K562 (cell line): ENCODE results near the gene KLHDC10. TPM values are rescaled to one million over a fixed set of nuclear protein-coding genes. Genes with fewer than 3 reads are reported as not detected.

ENCODE experiments used
- CHD1 ChIP-seq: fragments of 200-600 bp; sonication (generic); IDR thresholded peaks from one replicate; pipeline ENCODE4 v1.6.1; 2012; ENCODE audit warnings: mild to moderate bottlenecking, moderate library complexity, low read length, inconsistent platforms
- HDAC8 ChIP-seq: fragments of 450-650 bp; IDR thresholded peaks from 2 replicates; pipeline ENCODE4 v1.6.1; 2016; ENCODE audit warnings: mild to moderate bottlenecking, missing genetic modification characterization, moderate library complexity, missing compliant biosample characterization
- KAT2B ChIP-seq: IDR thresholded peaks from one replicate; pipeline ENCODE4 v1.6.1; 2012; ENCODE audit warnings: low read depth, mild to moderate bottlenecking, control low read depth, inconsistent platforms, low read length, moderate library complexity
- NFXL1 ChIP-seq: fragments of 450-650 bp; formaldehyde crosslinking; IDR thresholded peaks from 2 replicates; pipeline ENCODE4 v1.4.0; 2021; ENCODE audit warnings: mild to moderate bottlenecking
- RBM22 ChIP-seq: fragments of 200-400 bp; formaldehyde crosslinking; IDR thresholded peaks from 2 replicates; pipeline ENCODE4 v1.6.1; 2018; ENCODE audit warnings: low read length, low read depth; ENCODE audit not compliant: poor library complexity, severe bottlenecking
- SIN3A ChIP-seq, 2 experiments: fragments of 150-350 bp in 1 of 2; IDR thresholded peaks; 2 replicates each; pipeline ENCODE4 v1.6.1; 2011 to 2016; ENCODE audit warnings: borderline replicate concordance in 2 of 2, low read depth in 2 of 2, low read length in 2 of 2, mild to moderate bottlenecking in 2 of 2, moderate library complexity in 2 of 2; ENCODE audit not compliant: control insufficient read depth in 1 of 2
- ZNF232 ChIP-seq: sonication (generic); formaldehyde crosslinking; IDR thresholded peaks from 2 replicates; pipeline ENCODE4 v1.8.0; 2022; ENCODE audit warnings: mild to moderate bottlenecking, missing genetic modification reagents
- ZNF584 ChIP-seq: fragments of 200-800 bp; sonication (Bioruptor generic); IDR thresholded peaks from 2 replicates; pipeline ENCODE4 v1.6.1; 2016; ENCODE audit warnings: low read depth, mild to moderate bottlenecking, missing genetic modification characterization, missing compliant biosample characterization
- polyA plus RNA-seq, 8 experiments: library from polyadenylated mRNA; depleted of rRNA in 4 of 8; stranded (reverse) in 5 of 8; unstranded in 3 of 8; fragments of >200 nt; fragmentation: Nextera tagmentation in 2 of 8; fragmentation: Illumina TruSeq in 1 of 8; extraction: Ambion mirVana in 2 of 8; extraction: Trizol in 1 of 8; gene quantifications; 2 replicates each; pipeline versions ENCODE4 v1.2.1 to v1.2.3, GENCODE V29; 2011 to 2014; ENCODE audit warnings: inconsistent platforms in 1 of 8, missing spikeins in 1 of 8
- total RNA-seq, 7 experiments: library from RNA; depleted of rRNA in 6 of 7; stranded (reverse); fragments of >200 nt in 6 of 7; fragmentation: Illumina TruSeq in 2 of 7; extraction: Trizol in 2 of 7; gene quantifications; 2 replicates each; pipeline versions ENCODE4 v1.2.1 to v1.2.3, GENCODE V29; 2011 to 2021; ENCODE audit warnings: low replicate concordance in 1 of 7
- TF ChIP-seq, protein P1 (sequence below): fragments of 200-600 bp; sonication (generic); IDR thresholded peaks from one replicate; pipeline ENCODE4 v1.6.1; 2012; ENCODE audit warnings: mild to moderate bottlenecking, low read depth, low read length, inconsistent platforms
- TF ChIP-seq, protein P2 (sequence below): IDR thresholded peaks from 2 replicates; pipeline ENCODE4 v1.6.1; 2011; ENCODE audit not compliant: insufficient read length; ENCODE audit errors: extremely low read depth
- TF ChIP-seq, protein P3 (sequence below): fragments of 250-450 bp; sonication (Bioruptor Pico); IDR thresholded peaks from 2 replicates; pipeline ENCODE4 v1.4.0; 2020; ENCODE audit warnings: mild to moderate bottlenecking, moderate library complexity

KLHDC10 gene
- total and polyA plus RNA-seq, 9 of the 15 experiments (the other 6 are each of a cell fraction or from before 2014, with no cell fraction given), result 9.8 to 80.5 (median 31.4) TPM

DNA sequence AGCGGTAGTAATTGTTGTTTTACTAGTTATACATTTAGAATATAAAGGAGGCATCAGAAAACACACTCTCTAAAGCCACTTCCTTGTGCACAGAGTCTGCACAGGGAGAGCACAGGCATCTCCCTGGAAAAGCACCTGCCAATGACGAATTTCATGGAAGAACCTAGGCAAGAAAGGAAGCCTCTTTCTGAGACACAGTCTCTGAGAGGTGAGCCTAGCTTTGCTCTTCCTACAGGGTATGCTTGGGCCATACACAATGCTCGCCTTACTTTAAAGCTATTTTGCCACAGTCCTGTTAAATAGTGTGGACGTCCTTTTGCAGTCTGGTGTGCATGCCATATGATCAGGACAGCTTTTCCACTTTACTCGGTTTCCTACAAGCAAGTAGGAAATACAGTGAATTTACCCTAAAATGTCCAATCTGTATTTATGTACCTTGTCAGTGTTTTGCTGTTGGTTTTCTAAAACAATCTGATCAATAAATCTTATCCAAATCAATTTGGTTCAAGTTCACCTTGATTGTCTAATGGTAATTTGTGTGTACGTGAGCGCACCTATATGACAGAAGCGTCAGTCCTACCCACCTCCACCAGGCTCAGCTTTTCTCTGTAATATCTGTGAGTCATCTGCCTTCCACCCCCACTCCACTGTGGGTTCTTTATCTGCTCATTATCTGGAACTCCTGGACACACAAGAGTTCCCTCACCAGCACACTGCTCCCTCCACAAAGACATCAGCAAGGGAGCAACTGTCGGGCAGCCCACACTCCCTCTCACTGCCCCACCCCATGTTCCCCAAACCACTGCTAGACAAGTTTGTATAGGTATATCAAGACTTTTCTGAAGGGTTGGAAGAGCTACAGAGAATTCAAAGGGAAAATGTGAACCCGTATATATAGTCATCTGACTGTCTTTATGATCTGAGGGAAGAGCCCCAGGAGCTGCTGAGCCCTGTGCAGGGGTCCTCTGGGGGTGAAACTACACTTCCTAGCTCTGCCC is 65.2 kb downstream of the KLHDC10 start (continued):
- TF ChIP-seq, protein P1, sequence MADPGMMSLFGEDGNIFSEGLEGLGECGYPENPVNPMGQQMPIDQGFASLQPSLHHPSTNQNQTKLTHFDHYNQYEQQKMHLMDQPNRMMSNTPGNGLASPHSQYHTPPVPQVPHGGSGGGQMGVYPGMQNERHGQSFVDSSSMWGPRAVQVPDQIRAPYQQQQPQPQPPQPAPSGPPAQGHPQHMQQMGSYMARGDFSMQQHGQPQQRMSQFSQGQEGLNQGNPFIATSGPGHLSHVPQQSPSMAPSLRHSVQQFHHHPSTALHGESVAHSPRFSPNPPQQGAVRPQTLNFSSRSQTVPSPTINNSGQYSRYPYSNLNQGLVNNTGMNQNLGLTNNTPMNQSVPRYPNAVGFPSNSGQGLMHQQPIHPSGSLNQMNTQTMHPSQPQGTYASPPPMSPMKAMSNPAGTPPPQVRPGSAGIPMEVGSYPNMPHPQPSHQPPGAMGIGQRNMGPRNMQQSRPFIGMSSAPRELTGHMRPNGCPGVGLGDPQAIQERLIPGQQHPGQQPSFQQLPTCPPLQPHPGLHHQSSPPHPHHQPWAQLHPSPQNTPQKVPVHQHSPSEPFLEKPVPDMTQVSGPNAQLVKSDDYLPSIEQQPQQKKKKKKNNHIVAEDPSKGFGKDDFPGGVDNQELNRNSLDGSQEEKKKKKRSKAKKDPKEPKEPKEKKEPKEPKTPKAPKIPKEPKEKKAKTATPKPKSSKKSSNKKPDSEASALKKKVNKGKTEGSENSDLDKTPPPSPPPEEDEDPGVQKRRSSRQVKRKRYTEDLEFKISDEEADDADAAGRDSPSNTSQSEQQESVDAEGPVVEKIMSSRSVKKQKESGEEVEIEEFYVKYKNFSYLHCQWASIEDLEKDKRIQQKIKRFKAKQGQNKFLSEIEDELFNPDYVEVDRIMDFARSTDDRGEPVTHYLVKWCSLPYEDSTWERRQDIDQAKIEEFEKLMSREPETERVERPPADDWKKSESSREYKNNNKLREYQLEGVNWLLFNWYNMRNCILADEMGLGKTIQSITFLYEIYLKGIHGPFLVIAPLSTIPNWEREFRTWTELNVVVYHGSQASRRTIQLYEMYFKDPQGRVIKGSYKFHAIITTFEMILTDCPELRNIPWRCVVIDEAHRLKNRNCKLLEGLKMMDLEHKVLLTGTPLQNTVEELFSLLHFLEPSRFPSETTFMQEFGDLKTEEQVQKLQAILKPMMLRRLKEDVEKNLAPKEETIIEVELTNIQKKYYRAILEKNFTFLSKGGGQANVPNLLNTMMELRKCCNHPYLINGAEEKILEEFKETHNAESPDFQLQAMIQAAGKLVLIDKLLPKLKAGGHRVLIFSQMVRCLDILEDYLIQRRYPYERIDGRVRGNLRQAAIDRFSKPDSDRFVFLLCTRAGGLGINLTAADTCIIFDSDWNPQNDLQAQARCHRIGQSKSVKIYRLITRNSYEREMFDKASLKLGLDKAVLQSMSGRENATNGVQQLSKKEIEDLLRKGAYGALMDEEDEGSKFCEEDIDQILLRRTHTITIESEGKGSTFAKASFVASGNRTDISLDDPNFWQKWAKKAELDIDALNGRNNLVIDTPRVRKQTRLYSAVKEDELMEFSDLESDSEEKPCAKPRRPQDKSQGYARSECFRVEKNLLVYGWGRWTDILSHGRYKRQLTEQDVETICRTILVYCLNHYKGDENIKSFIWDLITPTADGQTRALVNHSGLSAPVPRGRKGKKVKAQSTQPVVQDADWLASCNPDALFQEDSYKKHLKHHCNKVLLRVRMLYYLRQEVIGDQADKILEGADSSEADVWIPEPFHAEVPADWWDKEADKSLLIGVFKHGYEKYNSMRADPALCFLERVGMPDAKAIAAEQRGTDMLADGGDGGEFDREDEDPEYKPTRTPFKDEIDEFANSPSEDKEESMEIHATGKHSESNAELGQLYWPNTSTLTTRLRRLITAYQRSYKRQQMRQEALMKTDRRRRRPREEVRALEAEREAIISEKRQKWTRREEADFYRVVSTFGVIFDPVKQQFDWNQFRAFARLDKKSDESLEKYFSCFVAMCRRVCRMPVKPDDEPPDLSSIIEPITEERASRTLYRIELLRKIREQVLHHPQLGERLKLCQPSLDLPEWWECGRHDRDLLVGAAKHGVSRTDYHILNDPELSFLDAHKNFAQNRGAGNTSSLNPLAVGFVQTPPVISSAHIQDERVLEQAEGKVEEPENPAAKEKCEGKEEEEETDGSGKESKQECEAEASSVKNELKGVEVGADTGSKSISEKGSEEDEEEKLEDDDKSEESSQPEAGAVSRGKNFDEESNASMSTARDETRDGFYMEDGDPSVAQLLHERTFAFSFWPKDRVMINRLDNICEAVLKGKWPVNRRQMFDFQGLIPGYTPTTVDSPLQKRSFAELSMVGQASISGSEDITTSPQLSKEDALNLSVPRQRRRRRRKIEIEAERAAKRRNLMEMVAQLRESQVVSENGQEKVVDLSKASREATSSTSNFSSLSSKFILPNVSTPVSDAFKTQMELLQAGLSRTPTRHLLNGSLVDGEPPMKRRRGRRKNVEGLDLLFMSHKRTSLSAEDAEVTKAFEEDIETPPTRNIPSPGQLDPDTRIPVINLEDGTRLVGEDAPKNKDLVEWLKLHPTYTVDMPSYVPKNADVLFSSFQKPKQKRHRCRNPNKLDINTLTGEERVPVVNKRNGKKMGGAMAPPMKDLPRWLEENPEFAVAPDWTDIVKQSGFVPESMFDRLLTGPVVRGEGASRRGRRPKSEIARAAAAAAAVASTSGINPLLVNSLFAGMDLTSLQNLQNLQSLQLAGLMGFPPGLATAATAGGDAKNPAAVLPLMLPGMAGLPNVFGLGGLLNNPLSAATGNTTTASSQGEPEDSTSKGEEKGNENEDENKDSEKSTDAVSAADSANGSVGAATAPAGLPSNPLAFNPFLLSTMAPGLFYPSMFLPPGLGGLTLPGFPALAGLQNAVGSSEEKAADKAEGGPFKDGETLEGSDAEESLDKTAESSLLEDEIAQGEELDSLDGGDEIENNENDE, result no peak
- TF ChIP-seq, protein P2, sequence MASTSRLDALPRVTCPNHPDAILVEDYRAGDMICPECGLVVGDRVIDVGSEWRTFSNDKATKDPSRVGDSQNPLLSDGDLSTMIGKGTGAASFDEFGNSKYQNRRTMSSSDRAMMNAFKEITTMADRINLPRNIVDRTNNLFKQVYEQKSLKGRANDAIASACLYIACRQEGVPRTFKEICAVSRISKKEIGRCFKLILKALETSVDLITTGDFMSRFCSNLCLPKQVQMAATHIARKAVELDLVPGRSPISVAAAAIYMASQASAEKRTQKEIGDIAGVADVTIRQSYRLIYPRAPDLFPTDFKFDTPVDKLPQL, result no peak
- TF ChIP-seq KAT2B (peak; percentile 30), CHD1 (no peak), SIN3A (IDR thresholded peaks at IDR 0.05; ENCODE audit: borderline replicate concordance in 2 of 2, control insufficient read depth in 1 of 2, low read depth in 2 of 2, low read length in 2 of 2) (no peak), ZNF232 (CRISPR knock-in tag) (no peak), ZNF584 (CRISPR knock-in tag) (peak; percentile 85; the same call in 1 of the 2 replicates), HDAC8 (tag) (no peak), NFXL1 (no peak), RBM22 (no peak)
- TF ChIP-seq, protein P3, sequence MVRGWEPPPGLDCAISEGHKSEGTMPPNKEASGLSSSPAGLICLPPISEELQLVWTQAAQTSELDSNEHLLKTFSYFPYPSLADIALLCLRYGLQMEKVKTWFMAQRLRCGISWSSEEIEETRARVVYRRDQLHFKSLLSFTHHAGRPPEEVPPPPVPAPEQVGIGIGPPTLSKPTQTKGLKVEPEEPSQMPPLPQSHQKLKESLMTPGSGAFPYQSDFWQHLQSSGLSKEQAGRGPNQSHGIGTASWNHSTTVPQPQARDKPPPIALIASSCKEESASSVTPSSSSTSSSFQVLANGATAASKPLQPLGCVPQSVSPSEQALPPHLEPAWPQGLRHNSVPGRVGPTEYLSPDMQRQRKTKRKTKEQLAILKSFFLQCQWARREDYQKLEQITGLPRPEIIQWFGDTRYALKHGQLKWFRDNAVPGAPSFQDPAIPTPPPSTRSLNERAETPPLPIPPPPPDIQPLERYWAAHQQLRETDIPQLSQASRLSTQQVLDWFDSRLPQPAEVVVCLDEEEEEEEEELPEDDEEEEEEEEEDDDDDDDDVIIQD (CRISPR knock-in tag), result no peak
